ENCODE measurements around the gene LONP2.
A peak's percentile ranks its signal among the peaks of the same experiment; 100 is the strongest.
"Not testable (repeated sequence)": the region's sequence is repeated elsewhere in the genome, so short reads cannot be mapped to it uniquely, and the experiment has no call there.

LONP2 gene

GRCh38 chr16:48340054-48340453 lies 96.0 kb downstream of the LONP2 start:
- DNase-seq: no peak

GRCh38 chr16:48342591-48342990 lies 98.5 kb downstream of the LONP2 start:
- DNase-seq: no peak

- DNase-seq: no peak
Measured at GRCh38 chr16:48347191-48347865, 103.2 kb downstream of the LONP2 start.

GRCh38 chr16:48347980-48348379 lies 103.9 kb downstream of the LONP2 start:
- DNase-seq: no peak

- DNase-seq: no peak
Measured at GRCh38 chr16:48350736-48351135, 106.6 kb downstream of the LONP2 start.

GRCh38 chr16:48352648-48353390 lies 108.7 kb downstream of the LONP2 start:
- no peak for DNase-seq

GRCh38 chr16:48353565-48354163 lies 109.6 kb downstream of the LONP2 start:
- DNase-seq: peak; percentile 23

- DNase-seq: not testable (repeated sequence)
Measured at GRCh38 chr16:48354385-48354784, 110.3 kb downstream of the LONP2 start.

GRCh38 chr16:48354877-48355855 lies 111.1 kb downstream of the LONP2 start:
- DNase-seq: no peak

- DNase-seq: no peak
Measured at GRCh38 chr16:48356633-48357376, 112.7 kb downstream of the LONP2 start.

- DNase-seq: no peak
Measured at GRCh38 chr16:48358419-48358818, 114.3 kb downstream of the LONP2 start.

- no peak for DNase-seq
Measured at GRCh38 chr16:48359983-48360382, 115.9 kb downstream of the LONP2 start.

GRCh38 chr16:48361012-48361411 lies 116.9 kb downstream of the LONP2 start:
- no peak for DNase-seq

- DNase-seq: no peak
Measured at GRCh38 chr16:48361540-48362144, 117.5 kb downstream of the LONP2 start.

- DNase-seq: no peak
Measured at GRCh38 chr16:48365025-48365600, 121.0 kb downstream of the LONP2 start.

- DNase-seq: peak; percentile 53
Measured at GRCh38 chr16:48365601-48366164, 121.6 kb downstream of the LONP2 start.

- DNase-seq: peak; percentile 30
Measured at GRCh38 chr16:48366165-48367093, 122.3 kb downstream of the LONP2 start.

GRCh38 chr16:48367441-48368049 lies 123.4 kb downstream of the LONP2 start:
- DNase-seq: no peak

- DNase-seq: no peak
Measured at GRCh38 chr16:48369765-48370164, 125.7 kb downstream of the LONP2 start.
